ENCODE measurements around the gene YWHAE.
"Not testable (repeated sequence)": the region's sequence is repeated elsewhere in the genome, so short reads cannot be mapped to it uniquely, and the experiment has no call there.

Gene YWHAE

DNA sequence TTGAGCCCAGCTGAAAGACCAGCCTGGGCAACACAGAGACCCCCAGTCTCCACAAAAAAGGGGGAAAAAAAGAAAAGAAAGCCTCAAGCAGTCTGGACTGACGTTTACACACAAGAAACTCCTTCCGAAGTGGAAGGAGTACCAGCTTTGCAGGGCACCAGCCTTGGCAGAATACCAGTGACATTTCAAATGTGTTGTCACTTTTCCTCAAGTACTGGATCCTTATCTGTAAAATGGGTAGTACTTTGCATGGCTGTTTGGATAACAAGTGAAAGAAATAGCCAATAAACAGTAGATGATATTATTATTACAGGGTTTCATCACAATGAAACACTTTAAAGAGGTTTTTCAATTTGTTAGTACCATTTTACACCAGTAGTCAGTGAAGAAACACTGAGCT is 14.2 kb downstream of the YWHAE start:
- peaks cover 80% of the 10 kb centered on the region for H3K4me1 ChIP-seq (ENCODE audit: low read depth, poor library complexity, severe bottlenecking)
- TF ChIP-seq, protein P1, sequence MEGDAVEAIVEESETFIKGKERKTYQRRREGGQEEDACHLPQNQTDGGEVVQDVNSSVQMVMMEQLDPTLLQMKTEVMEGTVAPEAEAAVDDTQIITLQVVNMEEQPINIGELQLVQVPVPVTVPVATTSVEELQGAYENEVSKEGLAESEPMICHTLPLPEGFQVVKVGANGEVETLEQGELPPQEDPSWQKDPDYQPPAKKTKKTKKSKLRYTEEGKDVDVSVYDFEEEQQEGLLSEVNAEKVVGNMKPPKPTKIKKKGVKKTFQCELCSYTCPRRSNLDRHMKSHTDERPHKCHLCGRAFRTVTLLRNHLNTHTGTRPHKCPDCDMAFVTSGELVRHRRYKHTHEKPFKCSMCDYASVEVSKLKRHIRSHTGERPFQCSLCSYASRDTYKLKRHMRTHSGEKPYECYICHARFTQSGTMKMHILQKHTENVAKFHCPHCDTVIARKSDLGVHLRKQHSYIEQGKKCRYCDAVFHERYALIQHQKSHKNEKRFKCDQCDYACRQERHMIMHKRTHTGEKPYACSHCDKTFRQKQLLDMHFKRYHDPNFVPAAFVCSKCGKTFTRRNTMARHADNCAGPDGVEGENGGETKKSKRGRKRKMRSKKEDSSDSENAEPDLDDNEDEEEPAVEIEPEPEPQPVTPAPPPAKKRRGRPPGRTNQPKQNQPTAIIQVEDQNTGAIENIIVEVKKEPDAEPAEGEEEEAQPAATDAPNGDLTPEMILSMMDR (conservative IDR thresholded peaks at IDR 0.05; ENCODE audit: low read depth, low read length): no peak
- no peak overlapping the region; the same call in 1 of the 2 replicates for H3K27ac ChIP-seq
- H3K36me3 ChIP-seq (ENCODE audit: insufficient read depth): no peaks in the 10 kb centered on the region
- H3K4me2 ChIP-seq: no peak overlapping the region
- H3K79me2 ChIP-seq (ENCODE audit: insufficient read depth, low read depth): peaks cover 100% of the 10 kb centered on the region
- no peak overlapping the region for H2AFZ ChIP-seq (ENCODE audit: low read depth)
- peaks cover 90% of the 10 kb centered on the region for H4K20me1 ChIP-seq (ENCODE audit: insufficient read depth)
- no peaks in the 10 kb centered on the region for H3K27me3 ChIP-seq (ENCODE audit: insufficient read depth, low read depth)
- H3K9ac ChIP-seq: no peak overlapping the region
- no peak overlapping the region for H3K4me3 ChIP-seq (IDR thresholded peaks at IDR 0.05; ENCODE audit: insufficient read depth, low read depth, low read length)

DNA sequence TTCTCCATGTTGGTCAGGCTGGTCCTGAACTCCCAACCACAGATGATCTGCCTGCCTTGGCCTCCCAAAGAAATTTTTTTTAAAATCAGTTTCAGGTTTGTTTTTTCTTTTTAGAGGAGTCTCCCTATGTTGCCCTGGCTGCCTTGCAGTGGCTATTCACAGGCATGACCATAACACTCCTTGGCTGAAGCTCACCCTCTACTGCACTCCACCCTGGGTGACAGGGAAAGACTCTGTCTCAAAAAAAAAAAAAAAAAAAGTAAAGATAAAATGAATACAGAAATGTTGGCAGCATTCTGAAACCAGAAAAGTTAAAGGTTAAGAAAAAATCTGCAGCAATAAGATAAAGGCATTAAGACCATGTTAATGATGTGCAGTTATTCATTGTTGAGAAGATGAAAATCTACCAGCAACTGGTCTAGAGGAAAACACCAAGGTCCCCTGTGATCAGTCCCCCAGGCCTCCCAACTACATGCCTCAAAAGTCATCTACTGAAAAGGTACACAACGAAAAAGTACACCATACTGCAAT is 15.1 kb downstream of the YWHAE start:
- H3K4me1 ChIP-seq (ENCODE audit: low read depth, poor library complexity, severe bottlenecking): peaks cover 80% of the 10 kb centered on the region
- no peaks in the 10 kb centered on the region for H3K27me3 ChIP-seq (ENCODE audit: insufficient read depth, low read depth)
- H3K4me3 ChIP-seq (IDR thresholded peaks at IDR 0.05; ENCODE audit: insufficient read depth, low read depth, low read length): no peak overlapping the region
- H3K27ac ChIP-seq: no peak overlapping the region; the same call in 1 of the 2 replicates
- no peak overlapping the region for H2AFZ ChIP-seq (ENCODE audit: low read depth)
- no peak overlapping the region; the same call in 1 of the 2 replicates for H3K4me2 ChIP-seq
- peaks cover 100% of the 10 kb centered on the region for H3K79me2 ChIP-seq (ENCODE audit: insufficient read depth, low read depth)
- peaks cover 88% of the 10 kb centered on the region for H4K20me1 ChIP-seq (ENCODE audit: insufficient read depth)
- no peak overlapping the region for H3K9ac ChIP-seq
- TF ChIP-seq, protein P1 (conservative IDR thresholded peaks at IDR 0.05; ENCODE audit: low read depth, low read length): no peak
- H3K36me3 ChIP-seq (ENCODE audit: insufficient read depth): no peaks in the 10 kb centered on the region

DNA sequence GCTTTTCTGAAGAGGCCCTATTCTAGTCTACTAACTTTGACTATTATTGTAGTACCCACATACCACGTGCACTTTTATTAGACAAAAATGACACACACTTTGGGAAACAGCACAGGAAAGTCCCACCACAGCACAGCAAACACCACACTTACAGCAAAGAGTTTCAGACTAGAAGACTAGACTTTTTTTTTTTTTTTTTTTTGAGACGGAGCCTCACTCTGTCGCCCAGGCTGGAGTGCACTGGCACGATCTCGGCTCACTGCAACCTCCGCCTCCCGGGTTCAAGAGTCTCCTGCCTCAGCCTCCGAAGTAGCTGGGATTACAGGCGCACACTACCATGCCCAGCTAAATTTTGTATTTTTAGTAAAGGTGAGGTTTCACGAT is 20.1 kb downstream of the YWHAE start:
- H3K4me1 ChIP-seq (ENCODE audit: low read depth, poor library complexity, severe bottlenecking): peaks cover 90% of the 10 kb centered on the region
- H3K9ac ChIP-seq: no peak overlapping the region; the same call in 1 of the 2 replicates
- peaks cover 100% of the 10 kb centered on the region for H3K79me2 ChIP-seq (ENCODE audit: insufficient read depth, low read depth)
- H3K27ac ChIP-seq: peak overlapping the region; percentile 64
- TF ChIP-seq, protein P1 (conservative IDR thresholded peaks at IDR 0.05; ENCODE audit: low read depth, low read length): no peak
- no peak overlapping the region for H2AFZ ChIP-seq (ENCODE audit: low read depth)
- H3K36me3 ChIP-seq (ENCODE audit: insufficient read depth): no peaks in the 10 kb centered on the region
- H3K4me3 ChIP-seq (IDR thresholded peaks at IDR 0.05; ENCODE audit: insufficient read depth, low read depth, low read length): no peak overlapping the region
- H3K4me2 ChIP-seq: peak overlapping the region; percentile 72
- H4K20me1 ChIP-seq (ENCODE audit: insufficient read depth): peaks cover 65% of the 10 kb centered on the region
- H3K27me3 ChIP-seq (ENCODE audit: insufficient read depth, low read depth): no peaks in the 10 kb centered on the region

DNA sequence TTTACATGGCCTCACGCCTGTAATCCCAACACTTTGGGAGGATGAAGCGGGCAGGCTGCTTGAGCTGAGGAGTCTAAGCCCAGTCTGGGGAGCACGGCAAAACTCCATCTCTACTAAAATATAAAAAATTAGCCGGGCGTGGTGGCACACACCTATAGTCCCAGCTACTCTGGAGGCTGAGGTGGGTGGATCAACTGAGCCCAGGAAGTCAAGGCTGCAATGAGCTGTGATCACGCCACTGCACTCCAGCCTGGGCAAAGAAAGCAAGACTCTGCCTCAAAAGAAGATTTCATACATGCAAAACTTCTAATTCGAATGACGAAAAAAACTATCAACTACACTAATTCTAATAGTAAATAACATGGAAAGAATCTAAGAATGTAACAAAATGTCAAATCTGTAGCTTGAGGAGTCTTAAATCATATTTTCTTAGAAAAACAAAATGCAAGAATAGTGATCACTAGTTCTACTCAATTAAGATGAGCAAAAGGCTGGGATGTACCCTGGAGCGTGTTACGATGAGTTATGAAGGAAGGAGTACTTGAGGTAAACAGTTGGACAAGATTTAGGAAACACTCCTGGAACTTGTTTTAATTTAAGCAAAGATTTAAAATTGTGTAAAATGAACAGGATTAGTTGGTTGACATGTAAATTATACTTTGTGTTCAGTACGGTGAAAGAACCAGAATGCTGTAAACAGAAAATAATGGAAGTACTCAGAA is 20.7 kb downstream of the YWHAE start:
- Histone ChIP-seq H3K27me3 (ENCODE audit: insufficient read depth, low read depth) (no peaks in the 10 kb centered on the region), H3K4me2 (peak overlapping the region; percentile 72), H3K36me3 (ENCODE audit: insufficient read depth) (no peaks in the 10 kb centered on the region), H3K4me1 (ENCODE audit: low read depth, poor library complexity, severe bottlenecking) (peaks cover 91% of the 10 kb centered on the region), H3K27ac (peak overlapping the region; percentile 64; the same call in 1 of the 2 replicates), H3K4me3 (IDR thresholded peaks at IDR 0.05; ENCODE audit: insufficient read depth, low read depth, low read length) (no peak overlapping the region), H3K9ac (no peak overlapping the region; the same call in 1 of the 2 replicates), H4K20me1 (ENCODE audit: insufficient read depth) (peaks cover 66% of the 10 kb centered on the region), H3K79me2 (ENCODE audit: insufficient read depth, low read depth) (peaks cover 100% of the 10 kb centered on the region), H2AFZ (ENCODE audit: low read depth) (no peak overlapping the region)
- TF ChIP-seq, protein P1 (conservative IDR thresholded peaks at IDR 0.05; ENCODE audit: low read depth, low read length): no peak

DNA sequence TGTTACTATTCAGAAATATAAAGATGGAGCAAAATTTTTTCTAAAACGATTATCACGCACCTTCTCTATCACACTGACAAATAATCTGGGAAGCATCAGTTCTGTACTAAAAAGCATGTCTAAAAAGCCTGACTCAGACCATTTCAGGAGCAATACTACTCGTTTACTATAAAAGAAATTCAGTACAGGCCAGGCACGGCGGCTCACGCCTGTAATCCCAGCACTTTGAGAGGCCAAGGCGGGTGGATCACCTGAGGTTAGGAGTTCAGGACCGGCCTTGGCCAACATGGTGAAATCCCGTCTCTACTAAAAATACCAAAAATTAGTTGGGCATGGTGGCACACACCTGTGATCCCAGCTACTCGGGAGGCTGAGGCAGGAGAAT is 21.6 kb downstream of the YWHAE start:
- H3K9ac ChIP-seq; H3K4me3 ChIP-seq (IDR thresholded peaks at IDR 0.05; ENCODE audit: insufficient read depth, low read depth, low read length); H3K36me3 ChIP-seq (ENCODE audit: insufficient read depth); H3K27me3 ChIP-seq (ENCODE audit: insufficient read depth, low read depth); H2AFZ ChIP-seq (ENCODE audit: low read depth): not testable (repeated sequence)
- H3K79me2 ChIP-seq (ENCODE audit: insufficient read depth, low read depth): peaks cover 100% of the 10 kb centered on the region
- peaks cover 66% of the 10 kb centered on the region for H4K20me1 ChIP-seq (ENCODE audit: insufficient read depth)
- H3K4me1 ChIP-seq (ENCODE audit: low read depth, poor library complexity, severe bottlenecking): peaks cover 94% of the 10 kb centered on the region
- H3K27ac ChIP-seq: peak overlapping the region; percentile 89; the same call in 1 of the 2 replicates
- H3K4me2 ChIP-seq: peak overlapping the region; percentile 88

Data from KMS-11 (cell line).